ENCODE measurements around the gene NOS2.
"Not testable (repeated sequence)": the region's sequence is repeated elsewhere in the genome, so short reads cannot be mapped to it uniquely, and the experiment has no call there.

NOS2 gene

GRCh38 chr17:27755706-27756466 is 44.4 kb downstream of the NOS2 start:
- no peak overlapping the region for H3K4me3 ChIP-seq (ENCODE audit: low read length)
- DNase-seq (ENCODE audit: low read depth): no peak
- no peak for TF ChIP-seq CTCF (conservative IDR thresholded peaks at IDR 0.05; ENCODE audit: low read depth, low read length)

- DNase-seq (ENCODE audit: low read depth): no peak
- no peak for TF ChIP-seq CTCF (conservative IDR thresholded peaks at IDR 0.05; ENCODE audit: low read depth, low read length)
- H3K4me3 ChIP-seq (ENCODE audit: low read length): no peak overlapping the region
Observed at GRCh38 chr17:27754549-27754948, 45.8 kb downstream of the NOS2 start.

GRCh38 chr17:27753726-27754125 is 46.6 kb downstream of the NOS2 start:
- not testable (repeated sequence) for H3K4me3 ChIP-seq (ENCODE audit: low read length); DNase-seq (ENCODE audit: low read depth)

- not testable (repeated sequence) for DNase-seq (ENCODE audit: low read depth); H3K4me3 ChIP-seq (ENCODE audit: low read length)
Observed at GRCh38 chr17:27752831-27753619, 47.3 kb downstream of the NOS2 start.

- H3K4me3 ChIP-seq (ENCODE audit: low read length): no peak overlapping the region
- no peak for TF ChIP-seq CTCF (conservative IDR thresholded peaks at IDR 0.05; ENCODE audit: low read depth, low read length)
- no peak for DNase-seq (ENCODE audit: low read depth)
Observed at GRCh38 chr17:27751622-27752490, 48.5 kb downstream of the NOS2 start.

GRCh38 chr17:27751166-27751565 is 49.2 kb downstream of the NOS2 start:
- no peak for TF ChIP-seq CTCF (conservative IDR thresholded peaks at IDR 0.05; ENCODE audit: low read depth, low read length)
- no peak for DNase-seq (ENCODE audit: low read depth)

GRCh38 chr17:27749562-27750150 is 50.7 kb downstream of the NOS2 start:
- H3K4me3 ChIP-seq (ENCODE audit: low read length); DNase-seq (ENCODE audit: low read depth): not testable (repeated sequence)

More at GRCh38 chr17:27751166-27751565, 49.2 kb downstream of the NOS2 start:
- no peak overlapping the region for H3K4me3 ChIP-seq (ENCODE audit: low read length)

GRCh38 chr17:27748360-27748825 is 51.9 kb downstream of the NOS2 start:
- no peak for DNase-seq (ENCODE audit: low read depth)
- TF ChIP-seq CTCF (conservative IDR thresholded peaks at IDR 0.05; ENCODE audit: low read depth, low read length): no peak
- H3K4me3 ChIP-seq (ENCODE audit: low read length): no peak overlapping the region

Measured in retinal pigment epithelial cell (primary cell).